HG03159 (cell line): ENCODE data around the gene UXS1.
"Not testable (repeated sequence)": the region's sequence is repeated elsewhere in the genome, so short reads cannot be mapped to it uniquely, and the experiment has no call there.

ENCODE experiments used
- ATAC-seq: cut with Tn5 transposase; IDR thresholded peaks from one replicate; pipeline ENCODE4 v1.9.1; 2021; ENCODE audit warnings: mild to moderate bottlenecking, moderate library complexity; ENCODE audit not compliant: unreplicated experiment

Gene UXS1

GRCh38 chr2:106137731-106138521 is 56.2 kb downstream of the UXS1 start:
- no peak for ATAC-seq

- not testable (repeated sequence) for ATAC-seq
Measured at GRCh38 chr2:106131192-106131591, 62.9 kb downstream of the UXS1 start.

GRCh38 chr2:106130251-106130998 is 63.7 kb downstream of the UXS1 start:
- ATAC-seq = no peak

- no peak for ATAC-seq
Measured at GRCh38 chr2:106129592-106129991, 64.5 kb downstream of the UXS1 start.

GRCh38 chr2:106129150-106129549 is 65.0 kb downstream of the UXS1 start:
- ATAC-seq = no peak

GRCh38 chr2:106127776-106128268 is 66.3 kb downstream of the UXS1 start:
- ATAC-seq = no peak

- ATAC-seq = no peak
Measured at GRCh38 chr2:106127282-106127771, 66.8 kb downstream of the UXS1 start.

GRCh38 chr2:106126705-106127281 is 67.3 kb downstream of the UXS1 start:
- no peak for ATAC-seq

GRCh38 chr2:106126295-106126694 is 67.8 kb downstream of the UXS1 start:
- ATAC-seq = no peak

GRCh38 chr2:106124905-106125549 is 69.1 kb downstream of the UXS1 start:
- no peak for ATAC-seq

- no peak for ATAC-seq
Measured at GRCh38 chr2:106124106-106124756, 69.9 kb downstream of the UXS1 start.

GRCh38 chr2:106122157-106122556 is 71.9 kb downstream of the UXS1 start:
- ATAC-seq = no peak

GRCh38 chr2:106120432-106120831 is 73.7 kb downstream of the UXS1 start:
- ATAC-seq = no peak

GRCh38 chr2:106119074-106119473 is 75.0 kb downstream of the UXS1 start:
- no peak for ATAC-seq

GRCh38 chr2:106117882-106118684 is 76.0 kb downstream of the UXS1 start:
- no peak for ATAC-seq

GRCh38 chr2:106117347-106117746 is 76.8 kb downstream of the UXS1 start:
- no peak for ATAC-seq

GRCh38 chr2:106116248-106116647 is 77.9 kb downstream of the UXS1 start:
- ATAC-seq = no peak

GRCh38 chr2:106115665-106116064 is 78.4 kb downstream of the UXS1 start:
- ATAC-seq = no peak

GRCh38 chr2:106115250-106115649 is 78.9 kb downstream of the UXS1 start:
- ATAC-seq = no peak

- no peak for ATAC-seq
Measured at GRCh38 chr2:106114166-106114565, 79.9 kb downstream of the UXS1 start.
